Measurements from ENCODE around the gene TUBB8. TPM values are rescaled to one million over a fixed set of nuclear protein-coding genes. Genes with fewer than 3 reads are reported as not detected.

Gene TUBB8
- total and polyA plus RNA-seq, 10 of the 15 experiments (the other 5 are each of a cell fraction or from before 2014, with no cell fraction given): not detected

GRCh38 chr10:89248-89647, 40.2 kb upstream of the TUBB8 start:
- TF ChIP-seq RBBP5 (conservative IDR thresholded peaks at IDR 0.05): no peak
- no peak for TF ChIP-seq SUPT20H (IDR thresholded peaks at IDR 0.05; ENCODE audit: borderline replicate concordance, control insufficient read depth, low read depth, low read length)
- TF ChIP-seq, protein P1, sequence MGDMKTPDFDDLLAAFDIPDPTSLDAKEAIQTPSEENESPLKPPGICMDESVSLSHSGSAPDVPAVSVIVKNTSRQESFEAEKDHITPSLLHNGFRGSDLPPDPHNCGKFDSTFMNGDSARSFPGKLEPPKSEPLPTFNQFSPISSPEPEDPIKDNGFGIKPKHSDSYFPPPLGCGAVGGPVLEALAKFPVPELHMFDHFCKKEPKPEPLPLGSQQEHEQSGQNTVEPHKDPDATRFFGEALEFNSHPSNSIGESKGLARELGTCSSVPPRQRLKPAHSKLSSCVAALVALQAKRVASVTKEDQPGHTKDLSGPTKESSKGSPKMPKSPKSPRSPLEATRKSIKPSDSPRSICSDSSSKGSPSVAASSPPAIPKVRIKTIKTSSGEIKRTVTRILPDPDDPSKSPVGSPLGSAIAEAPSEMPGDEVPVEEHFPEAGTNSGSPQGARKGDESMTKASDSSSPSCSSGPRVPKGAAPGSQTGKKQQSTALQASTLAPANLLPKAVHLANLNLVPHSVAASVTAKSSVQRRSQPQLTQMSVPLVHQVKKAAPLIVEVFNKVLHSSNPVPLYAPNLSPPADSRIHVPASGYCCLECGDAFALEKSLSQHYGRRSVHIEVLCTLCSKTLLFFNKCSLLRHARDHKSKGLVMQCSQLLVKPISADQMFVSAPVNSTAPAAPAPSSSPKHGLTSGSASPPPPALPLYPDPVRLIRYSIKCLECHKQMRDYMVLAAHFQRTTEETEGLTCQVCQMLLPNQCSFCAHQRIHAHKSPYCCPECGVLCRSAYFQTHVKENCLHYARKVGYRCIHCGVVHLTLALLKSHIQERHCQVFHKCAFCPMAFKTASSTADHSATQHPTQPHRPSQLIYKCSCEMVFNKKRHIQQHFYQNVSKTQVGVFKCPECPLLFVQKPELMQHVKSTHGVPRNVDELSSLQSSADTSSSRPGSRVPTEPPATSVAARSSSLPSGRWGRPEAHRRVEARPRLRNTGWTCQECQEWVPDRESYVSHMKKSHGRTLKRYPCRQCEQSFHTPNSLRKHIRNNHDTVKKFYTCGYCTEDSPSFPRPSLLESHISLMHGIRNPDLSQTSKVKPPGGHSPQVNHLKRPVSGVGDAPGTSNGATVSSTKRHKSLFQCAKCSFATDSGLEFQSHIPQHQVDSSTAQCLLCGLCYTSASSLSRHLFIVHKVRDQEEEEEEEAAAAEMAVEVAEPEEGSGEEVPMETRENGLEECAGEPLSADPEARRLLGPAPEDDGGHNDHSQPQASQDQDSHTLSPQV (IDR thresholded peaks at IDR 0.05): no peak
- TF ChIP-seq SIN3A (IDR thresholded peaks at IDR 0.05; ENCODE audit: low read depth, low read length): no peak
- no peak for TF ChIP-seq STAT1 (conservative IDR thresholded peaks at IDR 0.05)
- TF ChIP-seq RCOR1 (conservative IDR thresholded peaks at IDR 0.05; ENCODE audit: low read depth, low read length): no peak
- TF ChIP-seq CBX5 (IDR thresholded peaks at IDR 0.05; ENCODE audit: low read depth): no peak
- TF ChIP-seq ZNF217 (IDR thresholded peaks at IDR 0.05): no peak
- no peak for TF ChIP-seq HSF1 (IDR thresholded peaks at IDR 0.05; ENCODE audit: low read depth, low read length)
- no peak for TF ChIP-seq TAF1 (IDR thresholded peaks at IDR 0.05; ENCODE audit: borderline replicate concordance, low read depth, low read length)
- no peak for TF ChIP-seq GABPA (IDR thresholded peaks at IDR 0.05; ENCODE audit: low read depth)
- TF ChIP-seq NFXL1 (IDR thresholded peaks at IDR 0.05; ENCODE audit: borderline replicate concordance): no peak
- TF ChIP-seq, protein P2, sequence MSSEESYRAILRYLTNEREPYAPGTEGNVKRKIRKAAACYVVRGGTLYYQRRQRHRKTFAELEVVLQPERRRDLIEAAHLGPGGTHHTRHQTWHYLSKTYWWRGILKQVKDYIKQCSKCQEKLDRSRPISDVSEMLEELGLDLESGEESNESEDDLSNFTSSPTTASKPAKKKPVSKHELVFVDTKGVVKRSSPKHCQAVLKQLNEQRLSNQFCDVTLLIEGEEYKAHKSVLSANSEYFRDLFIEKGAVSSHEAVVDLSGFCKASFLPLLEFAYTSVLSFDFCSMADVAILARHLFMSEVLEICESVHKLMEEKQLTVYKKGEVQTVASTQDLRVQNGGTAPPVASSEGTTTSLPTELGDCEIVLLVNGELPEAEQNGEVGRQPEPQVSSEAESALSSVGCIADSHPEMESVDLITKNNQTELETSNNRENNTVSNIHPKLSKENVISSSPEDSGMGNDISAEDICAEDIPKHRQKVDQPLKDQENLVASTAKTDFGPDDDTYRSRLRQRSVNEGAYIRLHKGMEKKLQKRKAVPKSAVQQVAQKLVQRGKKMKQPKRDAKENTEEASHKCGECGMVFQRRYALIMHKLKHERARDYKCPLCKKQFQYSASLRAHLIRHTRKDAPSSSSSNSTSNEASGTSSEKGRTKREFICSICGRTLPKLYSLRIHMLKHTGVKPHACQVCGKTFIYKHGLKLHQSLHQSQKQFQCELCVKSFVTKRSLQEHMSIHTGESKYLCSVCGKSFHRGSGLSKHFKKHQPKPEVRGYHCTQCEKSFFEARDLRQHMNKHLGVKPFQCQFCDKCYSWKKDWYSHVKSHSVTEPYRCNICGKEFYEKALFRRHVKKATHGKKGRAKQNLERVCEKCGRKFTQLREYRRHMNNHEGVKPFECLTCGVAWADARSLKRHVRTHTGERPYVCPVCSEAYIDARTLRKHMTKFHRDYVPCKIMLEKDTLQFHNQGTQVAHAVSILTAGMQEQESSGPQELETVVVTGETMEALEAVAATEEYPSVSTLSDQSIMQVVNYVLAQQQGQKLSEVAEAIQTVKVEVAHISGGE (CRISPR knock-in tag; IDR thresholded peaks at IDR 0.05): no peak
- no peak for TF ChIP-seq CHD1 (IDR thresholded peaks at IDR 0.05; ENCODE audit: low read depth, low read length)
- ChIA-PET CTCF (interaction anchor here (0.9 kb wide), 1 partner anchor 21 kb away, joined by 3 read pairs; no protein-coding TSS in a partner anchor), POLR2A (no interaction called here), SMC1A (ENCODE audit: uncharacterized antibody, unreplicated experiment) (no interaction called here), RAD21 (ENCODE audit: unreplicated experiment) (no interaction called here)
- BruUV-seq (replicated peaks): no TSS peak
- H2AFZ ChIP-seq (ENCODE audit: control insufficient read depth, low read depth, low read length): no peak overlapping the region
- H3K9me3 ChIP-seq (replicated peaks; ENCODE audit: control insufficient read depth, insufficient read depth, low read length): no peaks in the 10 kb centered on the region
- in situ Hi-C loops (cut with MboI) (no loop called here), intact Hi-C loops (cut with micrococcal nuclease; ENCODE audit: unreplicated experiment) (no loop called here)
- no peak overlapping the region for H3K4me3 ChIP-seq
- H4K20me1 ChIP-seq (ENCODE audit: control insufficient read depth, insufficient read depth): no peaks in the 10 kb centered on the region
- DNase-seq (ENCODE audit: low read depth, low spot score): no peak
- H3K9ac ChIP-seq (ENCODE audit: control insufficient read depth, insufficient read depth, low read length): no peak overlapping the region
- WGBS (ENCODE audit: insufficient coverage, insufficient replicate concordance, low lambda C conversion rate, missing lambda C conversion rate): 28% methylated on average over 2 of the region's 2 CpGs
- H3K27ac ChIP-seq (ENCODE audit: control insufficient read depth, insufficient read depth): no peak overlapping the region
- H3K36me3 ChIP-seq (ENCODE audit: control insufficient read depth in 2 of 2, insufficient read depth in 2 of 2, low read length in 1 of 2): no peaks in the 10 kb centered on the region
- no peaks in the 10 kb centered on the region for H3K79me2 ChIP-seq (ENCODE audit: control insufficient read depth, insufficient read depth, low read length)
- H3K4me1 ChIP-seq (ENCODE audit: control insufficient read depth, insufficient read depth, low read length): no peaks in the 10 kb centered on the region
- no peak for ATAC-seq
- no peaks in the 10 kb centered on the region for H3K27me3 ChIP-seq (replicated peaks in 1 of 2; ENCODE audit: control insufficient read depth in 2 of 2, insufficient read depth in 2 of 2, low read length in 1 of 2)
- FAIRE-seq: no peak
- H3K4me2 ChIP-seq (ENCODE audit: control insufficient read depth, insufficient read depth): no peak overlapping the region

Measured in GM12878 (cell line).